ENCODE data around the gene SERPINE3. TPM values are rescaled to one million over a fixed set of nuclear protein-coding genes. Genes with fewer than 3 reads are reported as not detected.

Gene SERPINE3
- total RNA-seq (ENCODE audit: low replicate concordance): 0.12 and 0.36 TPM in 2 replicates
- long read RNA-seq: 0 reads

DNA sequence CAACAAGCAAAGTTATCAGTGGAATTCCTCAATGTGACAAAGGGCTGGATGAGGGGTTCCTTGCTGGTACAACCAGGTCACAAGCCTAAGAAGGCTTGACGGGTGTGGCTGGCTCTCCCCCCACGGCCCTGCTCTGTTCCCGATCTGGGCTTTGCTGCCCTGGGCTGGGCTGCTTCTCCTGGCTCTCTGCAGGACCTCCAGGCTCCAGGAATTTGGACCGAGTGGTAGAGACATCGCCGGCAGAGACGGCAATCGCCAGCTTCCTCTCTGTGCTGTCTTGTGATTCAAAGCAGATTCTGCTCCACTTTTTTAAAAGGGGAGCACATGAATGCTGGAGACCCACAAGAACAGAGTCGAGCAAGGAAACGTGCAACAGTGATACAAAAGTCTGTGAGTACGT is at the start of gene SERPINE3:
Gene SERPINE3 (plus strand): TSS at position 338 of the 400 bp plus-strand sequence. CDS start 1,401 bp downstream, outside the sequence.
- Mint-ChIP-seq H3K27ac (no peak within 1 kb of the TSS), H3K4me1 (ENCODE audit: unreplicated experiment) (peaks cover 7% of the 10 kb centered on the region), H3K36me3 (no peaks in the 10 kb centered on the region), H3K27me3 (peaks cover 5% of the 10 kb centered on the region), H3K9me3 (no peaks in the 10 kb centered on the region), H3K4me3 (no peak within 1 kb of the TSS)
- no peak for DNase-seq (ENCODE audit: extremely low spot score, unreplicated experiment)
- TF ChIP-seq, protein P1, sequence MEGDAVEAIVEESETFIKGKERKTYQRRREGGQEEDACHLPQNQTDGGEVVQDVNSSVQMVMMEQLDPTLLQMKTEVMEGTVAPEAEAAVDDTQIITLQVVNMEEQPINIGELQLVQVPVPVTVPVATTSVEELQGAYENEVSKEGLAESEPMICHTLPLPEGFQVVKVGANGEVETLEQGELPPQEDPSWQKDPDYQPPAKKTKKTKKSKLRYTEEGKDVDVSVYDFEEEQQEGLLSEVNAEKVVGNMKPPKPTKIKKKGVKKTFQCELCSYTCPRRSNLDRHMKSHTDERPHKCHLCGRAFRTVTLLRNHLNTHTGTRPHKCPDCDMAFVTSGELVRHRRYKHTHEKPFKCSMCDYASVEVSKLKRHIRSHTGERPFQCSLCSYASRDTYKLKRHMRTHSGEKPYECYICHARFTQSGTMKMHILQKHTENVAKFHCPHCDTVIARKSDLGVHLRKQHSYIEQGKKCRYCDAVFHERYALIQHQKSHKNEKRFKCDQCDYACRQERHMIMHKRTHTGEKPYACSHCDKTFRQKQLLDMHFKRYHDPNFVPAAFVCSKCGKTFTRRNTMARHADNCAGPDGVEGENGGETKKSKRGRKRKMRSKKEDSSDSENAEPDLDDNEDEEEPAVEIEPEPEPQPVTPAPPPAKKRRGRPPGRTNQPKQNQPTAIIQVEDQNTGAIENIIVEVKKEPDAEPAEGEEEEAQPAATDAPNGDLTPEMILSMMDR (conservative IDR thresholded peaks at IDR 0.05): no peak

DNA sequence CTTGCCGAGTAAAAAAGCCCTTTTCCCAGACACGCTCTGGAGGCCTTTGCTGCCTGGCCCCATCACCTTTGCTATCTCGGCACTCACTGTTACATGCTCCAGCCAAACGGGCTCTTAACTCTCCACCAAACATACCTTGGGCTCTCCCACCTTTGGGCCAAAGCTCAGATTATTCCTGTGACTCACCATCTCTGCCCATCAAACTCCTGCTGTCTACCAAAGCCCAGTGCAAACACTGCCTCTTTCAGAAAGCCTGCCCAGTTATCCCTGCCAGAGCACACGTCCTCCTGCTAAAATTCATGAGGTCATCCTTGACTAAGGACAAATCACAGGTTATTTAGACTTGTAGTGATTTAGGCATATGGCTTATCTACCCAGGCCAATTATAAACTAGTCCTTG is 48.1 kb upstream of the SERPINE3 start:
- DNase-seq (ENCODE audit: extremely low spot score, unreplicated experiment): no peak
- no peaks in the 10 kb centered on the region for H3K36me3 Mint-ChIP-seq

DNA sequence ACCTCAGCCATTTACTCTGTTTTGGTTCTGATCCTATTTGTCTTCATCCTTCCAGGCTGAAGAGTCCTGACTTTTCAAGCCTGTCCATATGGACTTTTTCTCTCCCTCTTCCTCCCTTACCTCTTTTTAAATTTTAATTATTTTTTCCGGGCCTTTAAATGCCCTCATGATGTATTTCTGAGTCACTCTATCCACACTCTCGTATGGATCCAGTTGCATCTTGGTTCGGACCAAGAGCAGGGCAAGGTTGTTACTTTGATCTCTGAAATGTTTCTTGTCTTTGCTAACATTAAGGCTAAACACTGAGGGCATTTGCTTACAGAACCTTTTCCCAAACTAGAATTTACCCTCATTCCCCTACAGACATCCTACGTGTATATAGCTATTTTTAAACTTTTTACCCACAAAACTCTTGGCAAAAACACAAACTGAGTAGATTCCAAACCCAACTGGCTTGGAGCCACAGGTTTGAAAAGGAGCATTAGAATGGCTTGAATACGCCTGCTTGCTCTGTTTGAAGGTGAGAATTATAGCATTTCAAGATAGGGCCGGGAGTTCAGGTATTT is 47.4 kb upstream of the SERPINE3 start:
- TF ChIP-seq, protein P1 (conservative IDR thresholded peaks at IDR 0.05): no peak
- Mint-ChIP-seq H3K27ac (no peak overlapping the region), H3K4me1 (ENCODE audit: unreplicated experiment) (no peaks in the 10 kb centered on the region)

More for the DNA sequence above, 48.1 kb upstream of the SERPINE3 start:
- H3K4me1 Mint-ChIP-seq (ENCODE audit: unreplicated experiment): no peaks in the 10 kb centered on the region
- H3K27ac Mint-ChIP-seq: no peak overlapping the region
- no peak overlapping the region for H3K4me3 Mint-ChIP-seq
- peaks cover 11% of the 10 kb centered on the region for H3K27me3 Mint-ChIP-seq
- TF ChIP-seq, protein P1 (conservative IDR thresholded peaks at IDR 0.05): no peak
- no peaks in the 10 kb centered on the region for H3K9me3 Mint-ChIP-seq

DNA sequence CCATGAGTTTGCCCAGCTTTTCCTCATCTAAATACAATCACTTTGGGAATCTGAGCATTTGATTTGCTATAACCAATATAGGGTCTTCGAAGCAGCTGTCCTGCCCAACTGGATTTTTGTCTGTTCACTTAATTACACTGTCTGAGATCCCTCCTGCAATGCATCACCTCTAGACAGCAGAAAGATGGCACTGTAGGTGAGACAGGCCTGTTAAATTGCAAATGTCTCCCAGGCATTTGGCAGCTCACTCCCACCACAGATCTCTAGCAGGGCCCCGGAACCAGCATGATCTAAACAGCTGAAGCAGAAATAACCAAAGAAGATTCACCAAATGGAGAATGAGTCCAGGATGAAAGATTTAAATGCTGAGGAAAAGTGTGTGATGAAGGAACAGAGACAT is 41.9 kb upstream of the SERPINE3 start:
- Mint-ChIP-seq H3K4me1 (ENCODE audit: unreplicated experiment) (no peaks in the 10 kb centered on the region), H3K9me3 (peaks cover 3% of the 10 kb centered on the region), H3K27me3 (no peaks in the 10 kb centered on the region), H3K4me3 (no peak overlapping the region), H3K36me3 (no peaks in the 10 kb centered on the region), H3K27ac (no peak overlapping the region)
- TF ChIP-seq, protein P1 (conservative IDR thresholded peaks at IDR 0.05): no peak
- DNase-seq (ENCODE audit: extremely low spot score, unreplicated experiment): no peak

More for the DNA sequence above, 47.4 kb upstream of the SERPINE3 start:
- H3K27me3 Mint-ChIP-seq: peaks cover 8% of the 10 kb centered on the region
- no peaks in the 10 kb centered on the region for H3K9me3 Mint-ChIP-seq
- no peak overlapping the region for H3K4me3 Mint-ChIP-seq
- no peak for DNase-seq (ENCODE audit: extremely low spot score, unreplicated experiment)
- H3K36me3 Mint-ChIP-seq: no peaks in the 10 kb centered on the region

DNA sequence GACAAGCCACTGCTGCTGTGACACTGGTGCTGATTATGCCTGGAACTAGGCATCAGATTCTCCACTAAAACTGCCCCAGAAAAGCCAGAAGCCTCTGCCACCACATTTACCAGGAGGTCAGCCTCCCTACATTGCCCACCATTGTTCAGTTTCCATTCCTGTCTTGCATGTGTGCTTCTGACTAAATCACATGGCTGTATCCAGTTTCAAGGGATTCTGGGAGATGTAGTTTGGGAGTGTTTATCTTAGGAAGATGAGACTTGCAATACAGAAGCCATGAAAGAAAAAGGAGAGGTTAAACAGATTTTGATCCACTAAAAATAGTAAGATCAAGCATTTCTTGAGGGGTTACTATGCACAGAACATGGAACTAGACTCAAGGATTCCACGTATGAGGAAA is 40.7 kb upstream of the SERPINE3 start:
- Mint-ChIP-seq H3K9me3 (peaks cover 3% of the 10 kb centered on the region), H3K4me1 (ENCODE audit: unreplicated experiment) (no peaks in the 10 kb centered on the region), H3K4me3 (no peak overlapping the region), H3K27me3 (no peaks in the 10 kb centered on the region), H3K36me3 (no peaks in the 10 kb centered on the region), H3K27ac (no peak overlapping the region)
- no peak for DNase-seq (ENCODE audit: extremely low spot score, unreplicated experiment)
- TF ChIP-seq, protein P1 (conservative IDR thresholded peaks at IDR 0.05): no peak

Data from type B pancreatic cell (in vitro differentiated cells).